Testis (tissue), 3 donors: ENCODE measurements around the gene FRMD3. TPM values are rescaled to one million over a fixed set of nuclear protein-coding genes. Genes with fewer than 3 reads are reported as not detected.

Experiments used
- DNase-seq: peaks from one replicate; pipeline ENCODE4 v3.0.0-alpha.2; 2019
- H3K27ac ChIP-seq, 2 donors: fragments of 200-600 bp; sonication (generic); one replicate each; pipeline ENCODE4 v1.5.1; 2019
- H3K27me3 ChIP-seq: fragments of 200-600 bp; sonication (generic); one replicate; pipeline ENCODE4 v1.5.1; 2019
- H3K36me3 ChIP-seq: fragments of 200-600 bp; sonication (generic); one replicate; pipeline ENCODE4 v1.5.1; 2017; ENCODE audit warnings: low read depth; ENCODE audit errors: missing control alignments
- H3K4me1 ChIP-seq: fragments of 200-600 bp; sonication (generic); one replicate; pipeline ENCODE4 v1.5.1; 2019
- H3K4me3 ChIP-seq, 2 donors: fragments of 200-600 bp; sonication (generic); one replicate each; pipeline ENCODE4 v1.5.1; 2017 to 2019
- H3K9me3 ChIP-seq: fragments of 200-600 bp; sonication (generic); one replicate; pipeline ENCODE4 v1.5.1; 2017
- POLR2A ChIP-seq: fragments of 450-650 bp; IDR thresholded peaks from one replicate; pipeline ENCODE4 v1.6.1; 2017; ENCODE audit warnings: antibody characterized with exemption, mild to moderate bottlenecking, moderate library complexity
- WGBS, 2 donors: methylation state at CpG; one replicate each; pipeline ENCODE4 v1.1.5; 2018; 5-methylcytosine and 5-hydroxymethylcytosine counted together
- intact Hi-C: fragments of 100-400 bp; cut with DNase I; formaldehyde crosslinking; loops from one replicate; pipeline ENCODE4 v1.15.1; 2023; ENCODE audit warnings: low total_unique reads
- polyA plus RNA-seq: library from polyadenylated mRNA; stranded (reverse); fragments of 350-450 nt; fragmentation: Illumina TruSeq; extraction: RNeasy Lipid Tissue Mini Kit (QIAGEN cat#74804); gene quantifications from one replicate; pipeline ENCODE4 v1.2.3, GENCODE V29; 2014; ENCODE audit warnings: low read depth, low replicate concordance; ENCODE audit not compliant: insufficient read depth
- total RNA-seq, 2 donors: library from RNA; depleted of rRNA; stranded (reverse); fragments of >200 nt; gene quantifications; one replicate each; pipeline ENCODE4 v1.2.3, GENCODE V29; 2016
- TF ChIP-seq, protein P1 (sequence below), 3 experiments: fragments of 450-650 bp in 2 of 3; fragments of 200-600 bp in 1 of 3; sonication (generic) in 1 of 3; IDR thresholded peaks; one replicate each; pipeline ENCODE4 v1.5.1; 2016 to 2019; ENCODE audit warnings: antibody characterized with exemption in 3 of 3, mild to moderate bottlenecking in 2 of 3, moderate library complexity in 1 of 3

Gene FRMD3
- total and polyA plus RNA-seq, 3 donors from 2014 or later, result 5.5 to 16.2 (median 12.5) TPM

- Histone ChIP-seq H3K4me1 (no peaks in the 10 kb centered on the region), H3K4me3 (no peak overlapping the region), H3K9me3 (no peaks in the 10 kb centered on the region), H3K36me3 (no peaks in the 10 kb centered on the region), H3K27ac (no peak overlapping the region), H3K27me3 (no peaks in the 10 kb centered on the region)
- intact Hi-C loops, result loop anchor here (10.0 kb wide), 1 partner anchor 198 kb away; no protein-coding TSS in a partner anchor
- WGBS, 2 donors, result 96 to 97% methylated on average over 2 of the region's 2 CpGs
- DNase-seq, result no peak
- TF ChIP-seq POLR2A, result no peak
- TF ChIP-seq, protein P1, sequence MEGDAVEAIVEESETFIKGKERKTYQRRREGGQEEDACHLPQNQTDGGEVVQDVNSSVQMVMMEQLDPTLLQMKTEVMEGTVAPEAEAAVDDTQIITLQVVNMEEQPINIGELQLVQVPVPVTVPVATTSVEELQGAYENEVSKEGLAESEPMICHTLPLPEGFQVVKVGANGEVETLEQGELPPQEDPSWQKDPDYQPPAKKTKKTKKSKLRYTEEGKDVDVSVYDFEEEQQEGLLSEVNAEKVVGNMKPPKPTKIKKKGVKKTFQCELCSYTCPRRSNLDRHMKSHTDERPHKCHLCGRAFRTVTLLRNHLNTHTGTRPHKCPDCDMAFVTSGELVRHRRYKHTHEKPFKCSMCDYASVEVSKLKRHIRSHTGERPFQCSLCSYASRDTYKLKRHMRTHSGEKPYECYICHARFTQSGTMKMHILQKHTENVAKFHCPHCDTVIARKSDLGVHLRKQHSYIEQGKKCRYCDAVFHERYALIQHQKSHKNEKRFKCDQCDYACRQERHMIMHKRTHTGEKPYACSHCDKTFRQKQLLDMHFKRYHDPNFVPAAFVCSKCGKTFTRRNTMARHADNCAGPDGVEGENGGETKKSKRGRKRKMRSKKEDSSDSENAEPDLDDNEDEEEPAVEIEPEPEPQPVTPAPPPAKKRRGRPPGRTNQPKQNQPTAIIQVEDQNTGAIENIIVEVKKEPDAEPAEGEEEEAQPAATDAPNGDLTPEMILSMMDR (IDR thresholded peaks at IDR 0.05), result no peak
These were observed 4.9 kb downstream of the FRMD3 start for GRCh38 chr9:83533296-83533695.

DNA sequence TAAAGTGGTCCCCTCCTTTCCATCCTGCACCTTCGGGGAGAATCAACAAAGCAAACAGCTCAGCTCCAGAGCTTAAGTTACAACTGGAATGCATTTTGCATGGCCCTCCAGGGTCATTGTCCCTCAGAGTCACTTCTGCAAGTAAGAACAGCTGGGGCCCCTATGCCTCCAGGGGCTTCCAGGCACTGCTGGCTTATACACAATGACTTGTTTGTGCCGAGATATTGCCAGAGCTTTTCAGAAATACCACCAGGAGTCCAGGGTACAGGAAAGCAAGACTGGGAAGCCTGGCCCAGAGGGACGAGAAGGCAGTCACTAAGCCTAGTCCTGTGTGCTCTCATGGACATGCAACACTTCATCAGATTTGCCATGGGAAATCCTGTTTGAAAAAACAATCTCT is 11.3 kb downstream of the FRMD3 start:
- Histone ChIP-seq H3K9me3 (no peaks in the 10 kb centered on the region), H3K27ac (no peak overlapping the region), H3K4me3 (no peak overlapping the region), H3K36me3 (no peaks in the 10 kb centered on the region), H3K4me1 (no peaks in the 10 kb centered on the region), H3K27me3 (no peaks in the 10 kb centered on the region)
- TF ChIP-seq POLR2A, result no peak
- TF ChIP-seq, protein P1 (IDR thresholded peaks at IDR 0.05), result no peak
- intact Hi-C loops, result no loop called here
- DNase-seq, result no peak
- 72 to 85% methylated on average over 3 of the region's 3 CpGs for WGBS, 2 donors

GRCh38 chr9:83526211-83526610 is 12.0 kb downstream of the FRMD3 start:
- no peak overlapping the region for H3K27ac ChIP-seq
- intact Hi-C loops, result no loop called here

DNA sequence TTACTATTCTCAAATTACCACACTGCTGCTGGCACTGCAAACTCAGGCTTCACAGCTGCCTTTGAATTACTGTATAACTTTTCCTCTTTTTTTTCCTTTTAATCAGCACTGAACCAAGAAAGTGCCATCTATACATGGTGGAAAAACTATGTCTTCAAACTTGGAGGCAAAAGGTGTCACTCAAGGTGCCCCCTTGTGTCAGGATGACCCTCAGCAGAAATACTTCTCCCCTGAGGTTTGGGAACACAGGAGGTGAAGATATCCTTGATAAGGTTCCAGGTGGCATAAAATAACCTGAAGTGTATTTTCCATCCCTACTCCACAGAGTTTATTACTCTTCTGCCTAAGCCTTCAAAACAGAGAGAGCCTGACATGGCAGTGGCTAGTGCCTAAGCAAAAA is 14.5 kb downstream of the FRMD3 start:
- no peaks in the 10 kb centered on the region for H3K4me1 ChIP-seq
- TF ChIP-seq POLR2A, result no peak
- TF ChIP-seq, protein P1 (IDR thresholded peaks at IDR 0.05), result no peak
- H3K4me3 ChIP-seq, result no peak overlapping the region
- no peak overlapping the region for H3K27ac ChIP-seq
- intact Hi-C loops, result no loop called here
- H3K36me3 ChIP-seq, result no peaks in the 10 kb centered on the region
- DNase-seq, result no peak
- H3K9me3 ChIP-seq, result no peaks in the 10 kb centered on the region
- H3K27me3 ChIP-seq, result no peaks in the 10 kb centered on the region

More at GRCh38 chr9:83526211-83526610, 12.0 kb downstream of the FRMD3 start:
- Histone ChIP-seq H3K27me3 (no peaks in the 10 kb centered on the region), H3K9me3 (no peaks in the 10 kb centered on the region), H3K4me3 (no peak overlapping the region), H3K36me3 (no peaks in the 10 kb centered on the region), H3K4me1 (no peaks in the 10 kb centered on the region)
- TF ChIP-seq, protein P1 (IDR thresholded peaks at IDR 0.05), result no peak
- TF ChIP-seq POLR2A, result no peak
- no peak for DNase-seq
- WGBS, 2 donors, result 94 to 95% methylated on average over 2 of the region's 2 CpGs

DNA sequence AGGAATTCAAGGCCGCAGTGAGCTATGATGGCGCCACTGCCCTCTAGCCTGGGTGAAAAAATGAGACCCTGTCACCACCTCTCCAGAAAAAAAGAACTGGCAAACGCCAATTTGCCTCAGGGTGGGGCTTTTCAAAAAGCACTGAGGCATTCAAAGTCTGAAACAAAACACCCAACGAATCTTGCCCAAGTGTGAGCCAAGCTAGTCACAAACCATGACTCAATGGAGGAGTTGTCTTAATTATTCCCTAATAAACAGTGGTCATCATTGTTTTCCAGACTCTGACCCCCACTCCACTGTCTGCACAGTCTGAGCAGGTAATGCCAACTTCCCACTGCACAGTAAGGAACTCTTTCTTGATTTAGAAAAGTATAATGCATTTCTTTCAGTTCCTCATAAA is 16.8 kb downstream of the FRMD3 start:
- intact Hi-C loops, result no loop called here
- Histone ChIP-seq H3K9me3 (no peaks in the 10 kb centered on the region), H3K27me3 (no peaks in the 10 kb centered on the region), H3K4me1 (no peaks in the 10 kb centered on the region), H3K36me3 (no peaks in the 10 kb centered on the region), H3K27ac (no peak overlapping the region), H3K4me3 (no peak overlapping the region)
- TF ChIP-seq, protein P1 (IDR thresholded peaks at IDR 0.05), result no peak
- TF ChIP-seq POLR2A, result no peak
- no peak for DNase-seq
- 78 to 81% methylated on average over 4 of the region's 4 CpGs for WGBS, 2 donors
